Keratinocyte (primary cell): ENCODE measurements around the gene SNX24. TPM values are rescaled to one million over a fixed set of nuclear protein-coding genes. Genes with fewer than 3 reads are reported as not detected.

Source experiments
- DNase-seq: peaks from one replicate; pipeline ENCODE4 v3.0.0-alpha.2; 2011; ENCODE audit warnings: low read depth, missing footprints, low spot score
- FAIRE-seq: peaks from 2 replicates; lab custom pipeline; 2011; peaks lifted over from hg19 to GRCh38; lab: Jason Lieb, UNC
- H2AFZ ChIP-seq: 2 replicates; pipeline ENCODE4 v1.6.0; 2012; ENCODE audit warnings: low read length, control low read depth, inconsistent platforms; ENCODE audit not compliant: control insufficient read depth
- H3K27ac ChIP-seq: 2 replicates; pipeline ENCODE4 v1.5.1; 2011; ENCODE audit warnings: low read length; ENCODE audit not compliant: control insufficient read depth, insufficient read depth
- H3K27me3 ChIP-seq: 3 replicates; pipeline ENCODE4 v1.6.0; 2011; ENCODE audit warnings: low read length; ENCODE audit not compliant: control insufficient read depth, insufficient read depth; ENCODE audit errors: extremely low read depth
- H3K36me3 ChIP-seq, 2 experiments: 2 replicates in 1 of 2; 3 replicates in 1 of 2; pipeline ENCODE4 v1.5.1; 2011; ENCODE audit warnings: low read length in 2 of 2, mild to moderate bottlenecking in 1 of 2; ENCODE audit not compliant: control insufficient read depth in 2 of 2, insufficient read depth in 2 of 2; ENCODE audit errors: extremely low read depth in 1 of 2
- H3K4me1 ChIP-seq: 3 replicates; pipeline ENCODE4 v1.5.1; 2011; ENCODE audit warnings: low read length; ENCODE audit not compliant: control insufficient read depth, insufficient read depth; ENCODE audit errors: extremely low read depth
- H3K4me2 ChIP-seq: 3 replicates; pipeline ENCODE4 v1.6.0; 2011; ENCODE audit warnings: low read depth, low read length; ENCODE audit not compliant: control insufficient read depth, insufficient read depth; ENCODE audit errors: extremely low read depth
- H3K4me3 ChIP-seq, 3 experiments: fragments of 200-600 bp in 1 of 3; sonication (generic) in 1 of 3; 2 replicates in 2 of 3; 3 replicates in 1 of 3; pipeline ENCODE4 v1.5.1; 2011 to 2016; ENCODE audit warnings: low read length in 3 of 3, mild to moderate bottlenecking in 3 of 3, control low read depth in 2 of 3, inconsistent platforms in 1 of 3, low read depth in 1 of 3, mixed read lengths in 1 of 3, mixed run types in 1 of 3, moderate library complexity in 1 of 3; ENCODE audit not compliant: control insufficient read depth in 2 of 3, insufficient read depth in 2 of 3; ENCODE audit errors: extremely low read depth in 1 of 3
- H3K79me2 ChIP-seq: 2 replicates; pipeline ENCODE4 v1.6.0; 2012; ENCODE audit warnings: low read length; ENCODE audit not compliant: control insufficient read depth, insufficient read depth
- H3K9ac ChIP-seq: 3 replicates; pipeline ENCODE4 v1.6.0; 2011; ENCODE audit warnings: low read length; ENCODE audit not compliant: control insufficient read depth, insufficient read depth; ENCODE audit errors: extremely low read depth
- H3K9me1 ChIP-seq: 3 replicates; pipeline ENCODE4 v1.6.0; 2011; ENCODE audit warnings: low read length; ENCODE audit not compliant: control insufficient read depth, insufficient read depth; ENCODE audit errors: extremely low read depth
- H3K9me3 ChIP-seq: 2 replicates; pipeline ENCODE4 v1.5.1; 2012; ENCODE audit warnings: low read depth, low read length; ENCODE audit not compliant: control insufficient read depth
- H4K20me1 ChIP-seq: 3 replicates; pipeline ENCODE4 v1.6.0; 2011; ENCODE audit warnings: low read length; ENCODE audit not compliant: control insufficient read depth, insufficient read depth; ENCODE audit errors: extremely low read depth
- CTCF ChIP-seq, 3 experiments: IDR thresholded peaks in 1 of 3; conservative IDR thresholded peaks in 1 of 3; optimal IDR thresholded peaks in 1 of 3; 2 replicates in 2 of 3; 3 replicates in 1 of 3; pipeline versions ENCODE3 to v1.5.1; 2011; ENCODE audit warnings: low read length in 3 of 3, mild to moderate bottlenecking in 3 of 3, moderate library complexity in 2 of 3, control low read depth in 1 of 3, inconsistent platforms in 1 of 3; ENCODE audit not compliant: insufficient read depth in 2 of 3; ENCODE audit errors: extremely low read depth in 1 of 3
- EZH2 ChIP-seq: IDR thresholded peaks from one replicate; pipeline ENCODE4 v1.6.1; 2012; ENCODE audit warnings: inconsistent platforms, mild to moderate bottlenecking, low read length, moderate library complexity
- dilution Hi-C: fragments of 300-500 bp; cut with MboI; formaldehyde crosslinking; loops from one replicate; pipeline ENCODE4 v1.7.0; 2020; ENCODE audit warnings: low sequenced_read_pairs; ENCODE audit not compliant: extremely low pct_ligation_motif_present
- polyA minus RNA-seq, 3 experiments: library from RNA; depleted of rRNA, polyadenylated mRNA; stranded (reverse); fragments of >200 nt; gene quantifications; 1 replicate in 1 of 3; 2 replicates in 1 of 3; 3 replicates in 1 of 3; pipeline ENCODE4 v1.2.3, GENCODE V29; 2011
- polyA plus RNA-seq, 5 experiments: library from polyadenylated mRNA; depleted of rRNA in 3 of 5; stranded (reverse) in 3 of 5; stranded (forward) in 1 of 5; unstranded in 1 of 5; fragments of >200 nt; gene quantifications; 1 replicate in 1 of 5; 2 replicates in 3 of 5; 3 replicates in 1 of 5; pipeline versions ENCODE4 v1.2.1 to v1.2.3, GENCODE V29; 2011 to 2012; ENCODE audit warnings: missing spikeins in 2 of 5, low read depth in 1 of 5, low replicate concordance in 1 of 5

Gene SNX24
- 10.6 to 15.7 TPM (median 15.0 TPM) in 3 replicates for polyA plus RNA-seq
- polyA plus RNA-seq (2011; ENCODE audit: low read depth): 8.2 TPM
- polyA plus RNA-seq (2011; cell fraction: cytosol; rRNA removed): 17.9 and 35.9 TPM in 2 replicates
- polyA plus RNA-seq (2011; cell fraction: nucleus; rRNA removed): 17.7 and 20.0 TPM in 2 replicates
- polyA plus RNA-seq (2012; ENCODE audit: low replicate concordance): 27.9 and 33.5 TPM in 2 replicates
- 2.1 to 10.5 TPM (median 8.7 TPM) in 3 replicates for polyA minus RNA-seq
- 14.0 TPM for polyA minus RNA-seq (2011; cell fraction: cytosol; rRNA and poly(A)+ RNA removed)
- 7.6 and 13.8 TPM in 2 replicates for polyA minus RNA-seq (2011; cell fraction: nucleus; rRNA and poly(A)+ RNA removed)

- Histone ChIP-seq H3K4me2 (peak within 1 kb of the TSS; percentile 94), H3K36me3 (no peaks in the 10 kb centered on the region), H3K27ac (peak within 1 kb of the TSS; percentile 91), H4K20me1 (no peaks in the 10 kb centered on the region), H3K9me1 (no peaks in the 10 kb centered on the region), H3K4me1 (peaks cover 34% of the 10 kb centered on the region), H3K9me3 (no peaks in the 10 kb centered on the region), H3K27me3 (no peaks in the 10 kb centered on the region), H3K4me3 (peak within 1 kb of the TSS; percentile 86 to 90 (median 87)), H3K9ac (peak within 1 kb of the TSS; percentile 90), H2AFZ (peak within 1 kb of the TSS; percentile 88), H3K79me2 (peaks cover 27% of the 10 kb centered on the region)
- TF ChIP-seq EZH2: no peak
- FAIRE-seq (no peak), DNase-seq (no peak)
- dilution Hi-C loops: no loop called here
Observed at GRCh38 chr5:122845229-122846050, at the start of gene SNX24. Gene SNX24, plus strand, starts transcription at chr5:122845613. Its CDS starts 21 bp downstream, at chr5:122845634.

- Histone ChIP-seq H3K4me1 (no peaks in the 10 kb centered on the region), H3K36me3 (peaks cover 0 to 8% of the 10 kb centered on the region in 2 experiments), H2AFZ (no peak overlapping the region), H3K9me1 (no peaks in the 10 kb centered on the region), H4K20me1 (no peaks in the 10 kb centered on the region), H3K9ac (no peak overlapping the region), H3K4me2 (no peak overlapping the region), H3K4me3 (no peak overlapping the region), H3K27ac (no peak overlapping the region), H3K27me3 (no peaks in the 10 kb centered on the region), H3K79me2 (no peaks in the 10 kb centered on the region), H3K9me3 (no peaks in the 10 kb centered on the region)
- dilution Hi-C loops: no loop called here
- no peak for TF ChIP-seq CTCF (optimal IDR thresholded peaks at IDR 0.05 in 1 of 3, IDR thresholded peaks at IDR 0.05 in 1 of 3, conservative IDR thresholded peaks at IDR 0.05 in 1 of 3; ENCODE audit: extremely low read depth in 1 of 3, insufficient read depth in 2 of 3, low read length in 3 of 3)
- TF ChIP-seq EZH2: no peak
- DNase-seq (peak; percentile 1), FAIRE-seq (no peak)
Observed at GRCh38 chr5:122805481-122805880, 39.9 kb upstream of the SNX24 start.
